Caki2 (cell line): ENCODE data around the gene ZNF254. TPM values are rescaled to one million over a fixed set of nuclear protein-coding genes. Genes with fewer than 3 reads are reported as not detected.
A peak's percentile ranks its signal among the peaks of the same experiment; 100 is the strongest.
"Not testable (repeated sequence)": the region's sequence is repeated elsewhere in the genome, so short reads cannot be mapped to it uniquely, and the experiment has no call there.

Experiments
- DNase-seq: peaks from one replicate; pipeline ENCODE4 v3.0.0-alpha.2; 2015; ENCODE audit warnings: low read depth
- in situ Hi-C: cut with HindIII; loops from 2 replicates; pipeline ENCODE4 v1.10.0; 2016; ENCODE audit warnings: low sequenced_read_pairs, low pct_unique_long_range_greater_than_20kb, mixed read lengths
- total RNA-seq: library from RNA; depleted of rRNA; stranded (reverse); fragments of >200 nt; shearing (Covaris generic); gene quantifications from 2 replicates; pipeline ENCODE4 v1.2.3, GENCODE V29; 2014; ENCODE audit warnings: low replicate concordance; rRNA removed

ZNF254 gene
- 3.2 and 5.9 TPM in 2 replicates for total RNA-seq

- in situ Hi-C loops = no loop called here
Measured at GRCh38 chr19:24086974-24087595, at the start of gene ZNF254. Gene ZNF254 (plus strand): TSS chr19:24087187. CDS start chr19:24087308, 121 bp downstream.

DNA sequence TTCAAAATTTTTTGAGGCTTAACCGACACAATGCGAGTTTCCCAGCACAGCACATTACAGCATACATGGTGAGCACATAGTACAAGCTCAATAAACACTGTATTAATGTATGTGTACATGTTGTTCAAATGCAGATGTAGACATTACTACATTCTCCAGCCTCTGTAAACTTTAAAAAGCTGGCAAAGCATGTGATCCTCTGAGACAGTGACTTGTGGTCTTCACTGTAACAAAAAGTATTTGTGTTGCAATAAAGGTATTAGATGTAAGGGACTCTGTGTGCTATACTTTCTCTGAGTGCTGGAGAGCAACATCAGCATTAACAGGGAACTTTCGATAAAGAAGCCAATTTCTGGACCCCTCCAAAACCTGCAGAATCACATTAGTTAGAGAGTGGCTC, 46.4 kb upstream of the ZNF254 start:
- in situ Hi-C loops = no loop called here

More at GRCh38 chr19:24086974-24087595, at the start of gene ZNF254:
- DNase-seq = peak; percentile 90

GRCh38 chr19:24041326-24041725, 45.7 kb upstream of the ZNF254 start:
- in situ Hi-C loops, DNase-seq: not testable (repeated sequence)

More for the DNA sequence above, 46.4 kb upstream of the ZNF254 start:
- DNase-seq = no peak

DNA sequence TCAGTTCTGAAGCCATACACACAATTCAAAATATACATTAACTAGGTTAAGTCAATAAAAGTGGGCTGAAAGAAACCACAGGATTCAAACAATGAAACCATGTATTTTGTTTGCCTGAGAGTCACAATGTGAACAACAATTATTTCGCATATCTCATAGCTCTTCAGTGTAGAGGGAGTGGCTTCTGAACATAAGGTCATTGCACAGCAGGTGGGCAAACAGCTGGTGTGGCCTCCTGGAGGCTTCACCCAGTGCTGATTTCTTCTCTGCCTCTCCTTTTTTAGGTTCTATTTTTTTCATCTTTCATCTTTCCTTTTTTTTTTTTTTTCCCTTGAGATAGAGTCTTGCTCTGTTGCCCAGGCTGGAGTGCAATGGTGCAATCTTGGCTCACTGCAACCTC, 40.4 kb upstream of the ZNF254 start:
- DNase-seq = no peak
- in situ Hi-C loops = no loop called here

- in situ Hi-C loops = no loop called here
- no peak for DNase-seq
Measured at GRCh38 chr19:24048261-24048660, 38.7 kb upstream of the ZNF254 start.

DNA sequence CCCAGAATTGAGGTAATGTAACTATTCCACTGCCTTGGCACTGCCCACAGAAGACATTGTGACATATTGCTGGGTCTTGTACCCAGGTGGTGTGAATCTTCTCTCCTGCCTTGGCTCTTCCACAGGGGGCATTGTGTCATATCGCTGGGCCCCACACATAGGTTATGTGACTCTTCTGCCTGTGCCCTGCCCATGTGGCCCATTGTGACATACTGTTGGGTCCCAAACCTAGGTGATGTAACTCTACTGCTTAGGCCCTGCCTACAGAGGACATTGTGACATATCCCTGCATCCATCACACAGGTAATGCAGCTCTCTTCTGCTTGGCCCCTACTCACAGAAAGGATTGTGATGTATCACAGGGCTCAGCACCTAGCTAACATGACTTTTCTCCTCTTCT, 37.5 kb upstream of the ZNF254 start:
- in situ Hi-C loops = no loop called here
- DNase-seq = no peak

- in situ Hi-C loops = no loop called here
- no peak for DNase-seq
Measured at GRCh38 chr19:24051516-24051915, 35.5 kb upstream of the ZNF254 start.

DNA sequence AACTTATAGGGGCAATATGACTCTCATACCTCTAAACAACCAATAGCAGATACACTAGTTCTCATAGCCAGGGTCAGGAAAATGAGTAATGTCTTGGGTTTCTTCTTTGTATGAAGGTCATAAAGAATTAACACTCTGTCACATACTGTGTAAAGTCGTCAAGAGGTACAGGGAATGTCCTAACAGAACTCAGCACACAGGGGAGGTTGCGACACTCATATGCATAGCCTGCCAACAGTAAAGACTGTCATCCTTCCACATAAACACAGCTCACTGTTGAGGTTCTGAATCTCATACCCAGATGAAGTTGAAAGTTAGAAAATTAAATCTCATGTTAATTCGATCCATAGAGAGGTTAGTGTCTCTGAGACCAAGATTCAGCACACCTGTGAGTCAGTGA, 34.2 kb upstream of the ZNF254 start:
- DNase-seq = no peak
- in situ Hi-C loops = no loop called here

- DNase-seq = no peak
- in situ Hi-C loops = no loop called here
Measured at GRCh38 chr19:24053601-24054000, 33.4 kb upstream of the ZNF254 start.

DNA sequence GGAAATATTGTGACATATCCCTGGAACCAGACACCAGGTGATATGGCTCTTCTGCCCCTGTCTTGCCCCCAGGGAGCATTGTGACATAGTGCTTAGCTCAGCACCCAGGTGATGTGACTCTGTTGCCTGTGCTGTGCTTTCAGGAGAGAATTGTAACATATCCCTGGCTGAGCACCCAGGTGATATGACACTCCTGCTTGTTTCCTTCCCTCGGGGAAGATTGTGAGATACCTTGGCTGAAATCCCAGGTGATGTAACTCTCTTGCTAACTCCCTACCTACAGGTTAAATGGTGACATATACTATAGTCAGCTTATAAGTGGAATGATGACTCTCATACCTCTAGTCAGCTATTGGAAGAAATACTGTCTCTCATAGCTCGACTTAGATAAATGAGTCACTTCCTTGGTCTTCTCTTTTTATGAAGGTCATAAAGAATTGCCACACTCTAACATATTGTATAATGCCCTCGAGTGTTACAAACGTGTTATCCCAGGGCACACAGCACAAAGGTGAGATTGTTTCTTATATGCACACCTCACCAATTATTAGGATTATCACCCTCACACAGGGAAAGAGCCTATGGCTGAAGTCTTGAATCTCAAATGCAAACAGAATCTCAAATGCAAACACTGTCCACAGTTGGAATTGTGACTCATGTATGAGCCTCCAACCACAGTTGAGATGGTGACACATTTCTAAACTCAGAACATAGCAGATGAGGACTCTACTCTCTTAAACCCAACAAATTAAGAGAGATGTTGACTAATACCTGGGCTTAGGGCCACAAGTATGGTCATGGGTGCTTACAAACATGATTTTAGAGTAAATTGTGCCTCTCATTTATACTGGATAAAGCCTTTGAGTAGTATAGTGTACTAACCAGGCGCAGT, 32.7 kb upstream of the ZNF254 start:
- DNase-seq = peak; percentile 62
- in situ Hi-C loops = no loop called here

GRCh38 chr19:24055548-24055947, 31.4 kb upstream of the ZNF254 start:
- DNase-seq = no peak
- in situ Hi-C loops = no loop called here

DNA sequence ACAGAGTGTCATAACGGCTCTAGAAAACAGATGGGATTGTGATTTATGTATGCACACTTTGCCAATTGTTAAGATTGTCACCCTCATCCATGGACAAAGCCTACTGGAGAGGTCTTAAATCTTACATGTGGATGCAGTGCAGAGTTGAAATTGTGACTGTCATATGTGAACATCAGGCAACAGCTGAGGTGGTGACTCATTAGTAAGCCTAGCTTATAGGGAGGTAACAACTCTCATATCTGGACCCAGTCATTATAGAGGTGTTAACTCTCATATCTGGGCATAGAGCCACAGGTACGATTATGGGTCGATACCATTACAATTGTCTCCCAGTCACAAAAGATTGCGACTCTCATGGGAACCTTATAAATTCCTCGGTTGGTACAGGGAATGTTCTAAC, 29.8 kb upstream of the ZNF254 start:
- no peak for DNase-seq
- in situ Hi-C loops = no loop called here

DNA sequence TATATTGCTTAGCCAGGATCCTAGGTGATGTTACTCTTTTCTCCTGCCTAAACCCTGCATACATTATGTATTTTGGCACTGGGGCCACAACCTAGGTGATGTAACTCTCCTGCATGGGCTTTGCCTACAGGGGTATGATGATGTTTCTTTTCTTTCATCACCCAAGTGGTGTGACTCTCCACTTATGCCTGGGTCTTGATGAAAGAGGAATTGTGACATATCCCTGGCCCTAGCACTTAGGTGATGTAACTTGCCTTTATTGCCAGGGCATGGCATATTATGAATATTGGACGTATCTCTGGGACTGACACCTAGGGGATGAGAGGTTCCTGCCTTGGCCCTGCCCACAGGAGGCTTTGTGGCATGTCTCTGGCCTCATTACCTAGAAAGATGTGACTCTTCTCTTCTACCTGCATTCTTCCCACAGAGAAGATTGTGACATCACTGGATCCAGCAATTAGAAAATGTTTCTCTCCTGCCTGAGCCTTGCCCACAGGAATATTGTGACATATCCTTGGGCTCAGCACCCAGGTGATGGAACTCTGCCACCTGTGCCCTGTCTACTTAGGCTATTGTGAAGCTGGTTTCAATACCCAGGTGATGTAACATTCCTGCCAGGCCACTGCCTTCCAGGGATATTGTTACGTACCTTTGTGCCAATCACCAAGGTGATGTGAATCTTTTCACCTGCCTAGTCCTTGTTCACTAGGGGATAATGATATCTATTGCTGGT, 27.3 kb upstream of the ZNF254 start:
- DNase-seq = no peak
- in situ Hi-C loops = no loop called here

DNA sequence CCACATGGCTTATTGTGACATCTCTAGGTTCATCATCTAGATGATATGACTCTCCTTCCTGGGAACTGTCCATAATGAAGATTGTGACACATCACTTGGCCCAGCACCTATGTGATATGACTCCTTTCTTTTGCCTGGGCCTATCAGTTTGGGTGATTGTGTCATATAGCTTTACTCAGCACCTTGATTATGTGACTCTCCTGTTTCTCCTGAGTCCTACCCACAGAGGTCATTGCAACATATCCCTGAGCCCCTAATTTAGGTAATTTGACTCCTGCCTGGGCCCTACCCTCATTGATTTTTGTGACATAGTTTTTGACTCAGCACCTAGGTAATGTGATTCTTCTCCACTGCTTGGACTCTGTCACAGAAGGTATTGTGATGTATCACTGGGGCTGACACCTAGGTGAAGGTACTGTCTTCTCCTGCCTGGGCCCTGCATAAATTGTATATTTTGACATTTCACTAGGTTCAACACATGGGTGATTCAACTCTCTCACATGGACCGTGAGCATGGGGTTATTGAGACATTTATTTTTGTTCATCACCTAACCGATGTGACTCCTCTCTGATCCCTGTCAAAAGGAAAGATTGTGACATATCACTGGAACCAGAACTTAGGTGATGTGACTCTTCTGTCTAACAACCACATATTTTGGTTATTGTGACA, 26.2 kb upstream of the ZNF254 start:
- in situ Hi-C loops = no loop called here
- DNase-seq = no peak

- DNase-seq = no peak
- in situ Hi-C loops = no loop called here
Measured at GRCh38 chr19:24062190-24062589, 24.8 kb upstream of the ZNF254 start.

GRCh38 chr19:24063295-24063694, 23.7 kb upstream of the ZNF254 start:
- in situ Hi-C loops = no loop called here
- DNase-seq = no peak

- no peak for DNase-seq
- in situ Hi-C loops = no loop called here
Measured at GRCh38 chr19:24064175-24064574, 22.8 kb upstream of the ZNF254 start.

DNA sequence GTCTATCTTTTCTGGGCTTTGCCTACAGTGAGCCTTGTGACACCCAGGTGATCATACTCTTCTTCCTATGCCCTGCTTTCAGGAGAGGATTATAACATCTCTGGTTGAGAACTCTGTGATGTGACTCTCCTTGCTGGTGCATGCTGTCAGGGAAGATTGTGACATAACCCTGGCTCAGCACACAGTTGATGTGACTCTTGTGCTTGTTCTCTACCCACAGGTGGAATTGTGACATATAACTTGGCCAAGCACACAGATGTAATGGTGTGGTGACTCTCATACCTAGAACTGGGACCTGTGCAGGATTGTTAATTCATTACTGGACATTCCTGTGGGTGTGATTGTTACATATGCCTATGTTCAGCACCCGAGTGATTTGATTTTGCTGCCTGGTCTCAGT, 21.7 kb upstream of the ZNF254 start:
- no peak for DNase-seq
- in situ Hi-C loops = no loop called here
